ENCODE measurements around the gene KANSL1L. TPM values are rescaled to one million over a fixed set of nuclear protein-coding genes. Genes with fewer than 3 reads are reported as not detected.

The KANSL1L gene
- total and polyA plus RNA-seq, 9 of the 15 experiments (the other 6 are each of a cell fraction or from before 2014, with no cell fraction given), result 1.3 to 6.7 (median 2.4) TPM

DNA sequence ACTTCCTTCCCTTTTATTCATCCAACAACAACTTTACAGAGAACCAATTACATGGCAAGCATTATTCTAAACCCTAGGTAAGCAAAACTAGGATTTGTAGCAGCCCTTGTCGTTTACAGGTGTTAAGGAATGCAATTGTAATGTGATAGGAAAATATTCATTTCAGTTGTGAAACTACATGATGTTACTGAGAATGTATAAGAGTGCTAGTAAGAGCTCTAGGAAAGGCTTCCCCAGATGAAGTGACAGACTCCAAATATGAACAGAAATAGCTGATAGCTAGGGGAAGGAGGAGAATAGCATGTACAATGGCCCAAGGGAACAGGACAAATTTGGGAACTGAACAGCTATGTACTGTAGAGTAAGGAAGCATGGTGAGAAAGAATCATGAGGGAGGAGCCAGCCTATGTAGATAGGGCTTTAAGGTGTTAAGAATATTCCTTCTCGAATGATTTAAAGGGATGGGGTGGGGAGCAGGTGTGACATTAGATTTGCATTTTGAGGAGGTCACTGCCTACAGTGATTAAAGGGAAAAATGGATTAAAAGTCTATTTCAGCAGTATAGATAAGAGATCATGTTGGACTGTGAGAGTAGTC is 137.0 kb downstream of the KANSL1L start:
- no peak for TF ChIP-seq CBFA2T3 (IDR thresholded peaks at IDR 0.05)
- TF ChIP-seq CBX3 (IDR thresholded peaks at IDR 0.05; ENCODE audit: borderline replicate concordance in 1 of 2, low read length in 2 of 2), result no peak
- TF ChIP-seq BACH1 (tag; IDR thresholded peaks at IDR 0.05), result no peak
- no peak for TF ChIP-seq ZNF778 (CRISPR knock-in tag; IDR thresholded peaks at IDR 0.05)
- TF ChIP-seq FOXP1 (CRISPR knock-in tag; IDR thresholded peaks at IDR 0.05), result no peak
- no peak for TF ChIP-seq CREB1 (IDR thresholded peaks at IDR 0.05)
- no peak for TF ChIP-seq CREB1 (CRISPR knock-in tag; IDR thresholded peaks at IDR 0.05)
- TF ChIP-seq ZFP36 (IDR thresholded peaks at IDR 0.05; ENCODE audit: low read depth, low read length, partially characterized antibody), result no peak
- no peak for TF ChIP-seq MAFF (IDR thresholded peaks at IDR 0.05; ENCODE audit: low read length)
- TF ChIP-seq RBM25 (IDR thresholded peaks at IDR 0.05; ENCODE audit: low read depth, low read length, severe bottlenecking), result no peak
- TF ChIP-seq, protein P1, sequence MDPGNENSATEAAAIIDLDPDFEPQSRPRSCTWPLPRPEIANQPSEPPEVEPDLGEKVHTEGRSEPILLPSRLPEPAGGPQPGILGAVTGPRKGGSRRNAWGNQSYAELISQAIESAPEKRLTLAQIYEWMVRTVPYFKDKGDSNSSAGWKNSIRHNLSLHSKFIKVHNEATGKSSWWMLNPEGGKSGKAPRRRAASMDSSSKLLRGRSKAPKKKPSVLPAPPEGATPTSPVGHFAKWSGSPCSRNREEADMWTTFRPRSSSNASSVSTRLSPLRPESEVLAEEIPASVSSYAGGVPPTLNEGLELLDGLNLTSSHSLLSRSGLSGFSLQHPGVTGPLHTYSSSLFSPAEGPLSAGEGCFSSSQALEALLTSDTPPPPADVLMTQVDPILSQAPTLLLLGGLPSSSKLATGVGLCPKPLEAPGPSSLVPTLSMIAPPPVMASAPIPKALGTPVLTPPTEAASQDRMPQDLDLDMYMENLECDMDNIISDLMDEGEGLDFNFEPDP (CRISPR knock-in tag; IDR thresholded peaks at IDR 0.05), result no peak
- TF ChIP-seq ZNF77 (CRISPR knock-in tag; IDR thresholded peaks at IDR 0.05), result no peak
- TF ChIP-seq HDAC8 (tag; IDR thresholded peaks at IDR 0.05), result no peak
- TF ChIP-seq SIX5 (IDR thresholded peaks at IDR 0.05; ENCODE audit: borderline replicate concordance in 1 of 2, insufficient read depth in 1 of 2, low read depth in 1 of 2, low read length in 2 of 2), result no peak
- TF ChIP-seq RB1 (IDR thresholded peaks at IDR 0.05; ENCODE audit: low read depth), result no peak
- no peak for TF ChIP-seq BDP1 (IDR thresholded peaks at IDR 0.05; ENCODE audit: insufficient read depth, insufficient read length)

More for the DNA sequence above, 137.0 kb downstream of the KANSL1L start:
- H3K27ac ChIP-seq (ENCODE audit: extremely low read depth, low read depth, low read length), result no peak overlapping the region
- no peaks in the 10 kb centered on the region for H3K4me1 ChIP-seq (replicated peaks in 1 of 2; ENCODE audit: control insufficient read depth in 2 of 2, insufficient read depth in 2 of 2, low read length in 2 of 2)
- WGBS (ENCODE audit: insufficient coverage, low coverage, missing lambda C conversion rate), result 43% methylated on average over 2 of the region's 2 CpGs
- no peak overlapping the region for H3K4me2 ChIP-seq (ENCODE audit: insufficient read depth, low read length)
- H3K9me3 ChIP-seq (replicated peaks; ENCODE audit: control insufficient read depth, insufficient read depth, low read depth, low read length), result no peaks in the 10 kb centered on the region
- ChIA-PET POLR2A (no interaction called here), CTCF (ENCODE audit: low intra/inter-chr PET ratio) (no interaction called here)
- no TSS peak for BruUV-seq (replicated peaks)
- DNase-seq (ENCODE audit: extremely low read depth in 1 of 4, low spot score in 3 of 4) (no peak), FAIRE-seq (no peak), ATAC-seq (no peak)
- in situ Hi-C loops (cut with MboI) (no loop called here), intact Hi-C loops (cut with micrococcal nuclease) (no loop called here)
- H3K9ac ChIP-seq (ENCODE audit: insufficient read depth in 1 of 2, low read depth in 2 of 2, low read length in 2 of 2), result no peak overlapping the region
- H3K79me2 ChIP-seq (ENCODE audit: control insufficient read depth, insufficient read depth, low read length), result no peaks in the 10 kb centered on the region
- H3K27me3 ChIP-seq (ENCODE audit: control insufficient read depth in 2 of 2, insufficient read depth in 2 of 2, low read length in 2 of 2), result no peaks in the 10 kb centered on the region
- H3K4me3 ChIP-seq, result no peak overlapping the region
- no peaks in the 10 kb centered on the region for H3K9me1 ChIP-seq (ENCODE audit: control insufficient read depth, insufficient read depth, low read length)
- no peak overlapping the region for H2AFZ ChIP-seq (ENCODE audit: low read depth, low read length)
- H4K20me1 ChIP-seq (replicated peaks; ENCODE audit: control insufficient read depth, insufficient read depth, low read length), result no peaks in the 10 kb centered on the region
- H3K36me3 ChIP-seq (ENCODE audit: control insufficient read depth, insufficient read depth, low read length), result no peaks in the 10 kb centered on the region

Data from K562 (cell line).